ENCODE measurements around the gene HMCN2.

Gene HMCN2

DNA sequence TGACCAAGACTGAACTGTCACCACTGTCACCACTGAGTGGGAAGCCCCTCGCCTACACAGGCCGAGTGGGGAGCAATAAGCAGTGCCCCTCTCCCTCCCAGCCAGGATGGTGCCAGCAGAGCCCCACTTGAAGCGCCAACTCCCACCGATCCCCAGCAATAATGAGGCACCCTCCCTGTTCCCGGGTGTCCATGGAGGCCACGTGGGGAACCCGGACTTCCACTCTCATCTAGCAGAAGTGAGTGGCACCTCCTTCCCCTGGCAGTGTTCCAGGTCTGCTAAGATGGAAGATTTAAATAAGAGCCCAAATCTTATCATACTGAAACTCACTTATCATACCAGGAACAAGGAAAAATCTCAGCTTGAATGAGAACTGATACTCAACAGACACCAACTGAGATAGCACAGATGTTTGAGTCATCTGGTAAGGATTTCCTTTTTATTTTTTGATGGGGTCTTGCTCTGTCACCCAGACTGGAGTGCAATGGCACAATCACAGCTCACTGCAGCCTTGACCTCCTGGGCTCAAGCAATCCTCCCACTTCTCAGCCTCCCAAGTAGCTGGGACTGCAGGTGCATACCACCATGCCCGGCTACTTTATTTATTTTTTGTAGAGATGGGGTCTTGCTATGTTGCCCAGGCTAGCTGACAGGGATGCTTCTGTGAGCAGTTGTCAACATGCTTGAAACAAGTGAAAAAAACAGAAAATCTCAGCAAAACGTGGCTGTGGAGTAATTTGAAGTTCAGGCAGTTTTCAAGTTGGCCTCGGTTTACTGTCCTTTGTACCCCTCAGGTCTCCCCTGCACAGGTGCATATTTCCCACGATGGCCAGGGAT is 149.6 kb downstream of the HMCN2 start:
- no peak for DNase-seq (ENCODE audit: low read depth in 2 of 2)

GRCh38 chr9:130417602-130418001 is 152.0 kb downstream of the HMCN2 start:
- DNase-seq (ENCODE audit: low read depth in 2 of 2), result no peak

DNA sequence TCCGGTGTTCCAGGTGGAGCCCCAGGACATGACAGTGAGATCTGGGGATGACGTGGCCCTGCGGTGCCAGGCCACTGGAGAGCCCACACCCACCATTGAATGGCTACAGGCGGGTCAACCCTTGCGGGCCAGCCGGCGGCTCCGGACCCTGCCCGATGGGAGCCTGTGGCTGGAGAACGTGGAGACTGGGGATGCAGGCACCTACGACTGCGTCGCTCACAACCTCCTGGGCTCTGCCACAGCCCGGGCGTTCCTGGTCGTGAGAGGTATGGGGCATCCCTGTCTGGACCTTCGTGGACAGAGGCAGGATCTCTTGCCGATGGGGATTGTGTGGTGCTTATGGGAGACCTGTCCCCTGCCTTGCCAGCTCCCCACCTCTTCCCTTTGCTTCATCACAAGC is 153.2 kb downstream of the HMCN2 start:
- no peak for DNase-seq (ENCODE audit: low read depth in 2 of 2)

DNA sequence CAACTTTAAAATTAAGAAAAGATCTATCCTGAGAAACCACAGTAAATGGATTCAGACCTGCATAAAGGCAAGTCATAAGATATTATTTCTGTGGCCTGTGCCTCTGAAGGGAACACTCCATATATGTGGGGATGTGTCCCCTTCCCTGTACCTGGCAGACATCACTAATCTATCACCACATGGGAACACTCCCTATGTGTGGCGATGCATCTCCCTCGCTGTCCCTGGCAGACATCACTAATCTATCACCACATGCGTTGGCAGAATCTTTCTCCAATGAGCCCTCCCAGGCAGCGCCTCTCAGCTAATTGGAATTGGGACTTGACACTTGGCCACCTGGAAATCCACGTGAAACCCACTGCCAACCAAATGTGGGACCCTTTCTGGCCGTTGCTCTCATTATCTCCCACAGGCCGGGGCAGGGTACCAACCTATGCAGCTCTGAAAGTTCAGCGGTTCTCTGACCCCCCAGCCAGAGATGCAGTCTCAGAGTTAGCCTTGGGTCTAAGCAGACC is 154.0 kb downstream of the HMCN2 start:
- DNase-seq (ENCODE audit: low read depth in 2 of 2), result no peak

DNA sequence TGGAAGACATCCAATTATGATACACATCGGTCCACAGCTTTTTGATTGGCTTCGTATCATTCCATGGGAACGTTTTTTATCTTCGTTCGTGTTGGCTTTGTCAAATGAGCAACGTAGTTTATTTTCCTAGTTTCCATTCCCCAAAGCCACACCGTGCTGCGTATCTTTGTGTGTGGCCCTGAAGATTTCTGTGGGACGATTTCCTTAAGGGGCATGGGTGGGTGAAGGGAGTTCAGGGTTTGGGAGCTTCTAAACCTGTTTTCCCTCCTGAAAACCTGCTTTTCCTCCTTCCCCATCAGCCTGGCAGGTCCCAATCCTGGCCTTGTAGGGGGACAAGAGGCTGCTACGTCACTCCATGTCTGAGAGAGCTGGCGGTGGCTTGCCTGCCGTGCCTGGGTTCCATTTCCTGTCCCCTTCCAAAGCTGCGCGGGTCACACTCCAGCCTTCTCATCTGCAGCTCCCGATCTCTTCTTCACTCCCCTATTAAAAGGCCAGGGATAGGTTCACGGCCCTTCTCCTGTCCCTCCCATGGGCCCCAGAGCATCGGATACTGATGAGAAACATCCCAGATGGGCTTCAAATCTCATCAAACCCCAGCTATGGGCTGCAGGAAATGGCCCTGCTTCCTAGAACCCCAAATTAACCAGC is 155.7 kb downstream of the HMCN2 start:
- DNase-seq (ENCODE audit: low read depth in 2 of 2), result no peak

- no peak for DNase-seq (ENCODE audit: low read depth in 2 of 2)
Observed at GRCh38 chr9:130421802-130422276, 156.3 kb downstream of the HMCN2 start.

GRCh38 chr9:130422546-130422945 is 157.0 kb downstream of the HMCN2 start:
- no peak for DNase-seq (ENCODE audit: low read depth in 2 of 2)

DNA sequence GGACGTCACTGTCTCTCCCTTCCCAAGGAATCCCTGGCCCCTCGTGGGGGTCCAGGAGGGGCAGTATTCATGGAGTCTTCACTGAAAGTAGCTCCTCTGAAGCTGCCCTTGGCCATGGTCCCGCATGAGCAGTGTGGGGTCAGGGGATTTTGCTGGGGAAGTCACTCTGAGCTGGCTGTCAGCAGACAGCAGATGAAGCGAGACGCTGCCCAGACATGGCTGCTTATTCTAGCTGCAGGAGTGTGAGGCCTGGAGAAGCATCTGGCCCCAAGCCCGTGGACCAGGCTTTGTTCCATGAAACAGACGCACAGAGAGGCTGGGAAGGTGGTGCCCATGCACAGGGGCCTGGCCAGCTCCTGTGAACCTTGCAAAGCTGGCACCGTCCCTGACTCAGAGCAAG is 157.7 kb downstream of the HMCN2 start:
- no peak for DNase-seq (ENCODE audit: low read depth in 2 of 2)

DNA sequence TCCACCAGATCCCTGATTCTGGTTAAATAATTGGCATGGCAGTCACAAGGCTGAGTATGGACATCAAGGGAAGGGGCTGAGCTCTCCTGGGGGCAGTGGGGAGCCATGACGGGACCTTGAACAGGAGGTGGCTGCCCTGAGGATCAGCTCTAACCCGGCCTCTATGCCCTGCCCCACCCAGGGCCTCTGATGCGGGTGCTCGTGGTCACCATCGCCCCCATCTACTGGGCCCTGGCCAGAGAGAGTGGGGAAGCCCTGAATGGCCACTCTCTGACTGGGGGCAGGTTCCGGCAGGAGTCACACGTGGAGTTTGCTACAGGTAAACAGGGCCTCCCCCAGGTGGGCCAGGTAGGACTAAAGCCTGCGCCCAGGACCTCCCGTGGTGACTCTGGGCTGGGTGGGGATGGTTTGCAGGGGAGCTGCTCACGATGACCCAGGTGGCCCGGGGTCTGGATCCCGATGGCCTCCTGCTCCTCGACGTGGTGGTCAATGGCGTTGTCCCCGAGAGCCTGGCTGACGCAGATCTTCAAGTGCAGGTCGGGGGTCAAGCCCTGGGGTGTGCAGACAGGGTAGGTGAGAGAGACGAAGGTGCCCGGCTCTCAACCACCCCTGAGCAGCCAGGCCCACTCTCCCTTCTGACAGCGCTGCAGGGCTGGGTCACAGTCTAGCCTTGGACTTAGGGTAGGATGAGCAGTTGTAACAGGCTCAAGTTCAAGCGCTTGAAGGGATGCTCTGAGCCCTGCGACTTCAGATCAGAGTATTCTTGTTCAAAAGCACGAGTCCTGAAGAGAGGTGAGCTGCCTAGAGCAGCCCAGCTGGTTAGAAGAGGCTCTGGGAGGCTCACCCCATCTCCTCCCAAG is 159.3 kb downstream of the HMCN2 start:
- DNase-seq (ENCODE audit: low read depth in 2 of 2), result no peak

DNA sequence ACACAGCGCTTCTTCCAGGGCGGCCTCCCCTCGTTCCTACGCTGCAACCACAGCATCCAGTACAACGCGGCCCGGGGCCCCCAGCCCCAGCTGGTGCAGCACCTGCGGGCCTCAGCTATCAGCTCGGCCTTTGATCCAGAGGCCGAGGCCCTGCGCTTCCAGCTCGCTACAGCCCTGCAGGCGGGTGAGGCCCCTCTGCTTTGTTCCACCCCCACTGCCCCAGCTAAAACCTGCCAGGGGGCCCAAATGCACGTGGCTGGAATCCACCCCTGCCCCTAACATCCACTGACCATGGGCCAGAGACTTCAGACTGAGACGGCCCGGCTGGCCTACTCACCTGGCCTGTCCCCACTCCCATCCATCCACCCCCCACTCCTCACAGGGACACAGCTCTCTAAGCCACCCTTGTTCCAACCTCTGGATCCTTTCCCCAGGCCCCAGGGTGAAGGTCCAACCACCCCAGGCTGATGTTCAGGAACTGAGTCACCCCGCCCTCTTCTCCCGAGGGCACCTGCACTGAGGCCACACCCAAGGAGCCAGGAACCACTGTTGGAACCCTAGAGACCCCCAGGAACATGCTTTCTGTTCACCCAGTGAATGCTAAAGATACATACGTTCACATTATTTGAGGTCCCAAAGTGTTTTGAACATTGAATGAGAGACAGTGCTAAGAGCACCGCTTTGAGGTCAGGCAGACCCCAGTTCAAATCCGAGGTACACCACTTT is 160.3 kb downstream of the HMCN2 start:
- DNase-seq (ENCODE audit: low read depth in 2 of 2), result no peak

GRCh38 chr9:130426467-130426773 is 160.9 kb downstream of the HMCN2 start:
- no peak for DNase-seq (ENCODE audit: low read depth in 2 of 2)

- no peak for DNase-seq (ENCODE audit: low read depth in 2 of 2)
Observed at GRCh38 chr9:130426883-130427282, 161.3 kb downstream of the HMCN2 start.

DNA sequence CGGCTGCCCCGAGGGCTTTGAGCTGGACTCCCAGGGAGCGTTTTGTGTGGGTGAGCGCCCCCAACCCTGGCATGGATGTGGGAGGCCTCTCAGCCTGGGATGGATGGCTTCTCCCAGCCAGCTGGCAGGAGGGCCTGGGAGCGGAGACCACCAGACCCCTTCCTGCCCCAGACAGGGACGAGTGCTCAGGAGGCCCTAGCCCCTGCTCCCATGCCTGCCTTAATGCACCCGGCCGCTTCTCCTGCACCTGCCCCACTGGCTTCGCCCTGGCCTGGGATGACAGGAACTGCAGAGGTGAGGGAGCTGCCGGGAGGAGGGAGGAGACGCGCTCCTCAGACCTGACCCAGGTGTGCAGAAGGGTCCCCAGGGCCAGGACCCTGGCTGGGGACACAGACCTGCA is 161.8 kb downstream of the HMCN2 start:
- DNase-seq (ENCODE audit: low read depth in 2 of 2), result no peak

GRCh38 chr9:130428086-130428665 is 162.6 kb downstream of the HMCN2 start:
- no peak for DNase-seq (ENCODE audit: low read depth in 2 of 2)

DNA sequence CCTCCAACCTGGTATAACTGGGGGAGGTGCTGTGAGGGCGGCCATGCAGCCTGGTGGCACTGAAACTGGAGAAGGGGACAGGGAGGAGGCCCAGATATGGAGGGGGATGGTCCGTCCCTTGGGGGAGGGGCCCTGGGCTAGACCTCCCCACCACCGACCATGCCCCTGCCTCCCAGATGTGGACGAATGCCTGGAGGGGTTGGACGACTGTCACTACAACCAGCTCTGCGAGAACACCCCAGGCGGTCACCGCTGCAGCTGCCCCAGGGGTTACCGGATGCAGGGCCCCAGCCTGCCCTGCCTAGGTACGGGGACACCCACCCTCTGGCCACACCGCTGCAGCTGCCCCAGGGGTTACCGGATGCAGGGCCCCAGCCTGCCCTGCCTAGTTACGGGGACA is 163.8 kb downstream of the HMCN2 start:
- no peak for DNase-seq (ENCODE audit: low read depth in 2 of 2)

DNA sequence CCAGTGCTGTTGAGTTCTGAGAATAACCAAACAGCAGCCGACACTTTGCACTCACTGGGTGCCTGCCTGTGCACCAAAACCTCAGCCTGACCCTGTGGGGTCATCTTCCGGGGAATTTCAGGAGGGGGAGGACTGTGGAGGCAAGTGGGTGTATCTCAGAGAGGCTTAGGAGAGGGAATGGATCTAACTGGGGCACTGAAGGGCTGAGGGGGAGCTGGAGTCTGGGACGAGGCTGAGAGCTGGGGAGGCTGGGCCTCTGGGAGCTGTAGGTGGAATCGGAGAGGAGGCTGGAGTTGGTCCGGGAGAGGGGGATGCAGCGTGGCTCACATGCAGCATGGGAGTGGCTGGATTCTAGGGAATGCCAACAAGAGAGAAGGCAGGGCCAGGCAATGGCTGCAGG is 164.3 kb downstream of the HMCN2 start:
- DNase-seq (ENCODE audit: low read depth in 2 of 2), result no peak

GRCh38 chr9:130430232-130430631 is 164.7 kb downstream of the HMCN2 start:
- no peak for DNase-seq (ENCODE audit: low read depth in 2 of 2)

DNA sequence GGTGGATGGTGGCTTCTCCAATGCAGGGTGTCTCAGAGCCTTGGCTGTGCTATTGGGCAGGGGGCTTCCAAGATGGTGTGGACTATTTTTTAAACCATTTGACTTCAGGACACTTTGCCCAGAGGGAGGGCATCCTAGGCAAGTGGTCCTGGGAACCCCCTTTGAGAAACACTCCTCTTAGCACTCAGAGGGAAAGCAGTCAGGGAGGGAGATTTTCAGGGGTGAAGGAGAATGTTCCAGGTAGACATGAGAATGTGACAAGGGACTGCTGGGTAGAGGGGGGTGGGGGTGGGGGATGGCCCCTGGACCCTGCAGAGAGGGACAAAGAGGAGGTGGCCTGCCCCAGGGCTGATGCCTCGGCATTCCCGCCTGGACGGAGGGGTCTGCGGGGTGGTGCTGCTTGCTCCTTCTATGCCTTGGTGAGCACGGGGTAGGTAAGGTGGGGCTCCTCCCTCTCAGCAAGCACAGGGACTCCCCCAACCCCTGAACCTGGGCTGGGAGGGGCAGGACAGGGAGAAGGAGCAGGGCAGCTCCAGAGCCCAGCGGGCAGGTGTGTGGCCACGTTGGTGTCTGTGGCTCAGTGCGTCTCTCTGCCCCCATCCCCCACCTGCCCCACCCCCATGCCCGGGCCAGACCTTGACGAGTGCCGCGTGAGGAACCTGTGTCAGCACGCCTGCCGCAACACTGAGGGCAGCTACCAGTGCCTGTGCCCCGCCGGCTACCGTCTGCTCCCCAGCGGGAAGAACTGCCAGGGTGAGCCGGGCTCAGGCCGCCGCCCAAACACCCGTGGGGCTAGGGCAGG is 165.4 kb downstream of the HMCN2 start:
- no peak for DNase-seq (ENCODE audit: low read depth in 2 of 2)

DNA sequence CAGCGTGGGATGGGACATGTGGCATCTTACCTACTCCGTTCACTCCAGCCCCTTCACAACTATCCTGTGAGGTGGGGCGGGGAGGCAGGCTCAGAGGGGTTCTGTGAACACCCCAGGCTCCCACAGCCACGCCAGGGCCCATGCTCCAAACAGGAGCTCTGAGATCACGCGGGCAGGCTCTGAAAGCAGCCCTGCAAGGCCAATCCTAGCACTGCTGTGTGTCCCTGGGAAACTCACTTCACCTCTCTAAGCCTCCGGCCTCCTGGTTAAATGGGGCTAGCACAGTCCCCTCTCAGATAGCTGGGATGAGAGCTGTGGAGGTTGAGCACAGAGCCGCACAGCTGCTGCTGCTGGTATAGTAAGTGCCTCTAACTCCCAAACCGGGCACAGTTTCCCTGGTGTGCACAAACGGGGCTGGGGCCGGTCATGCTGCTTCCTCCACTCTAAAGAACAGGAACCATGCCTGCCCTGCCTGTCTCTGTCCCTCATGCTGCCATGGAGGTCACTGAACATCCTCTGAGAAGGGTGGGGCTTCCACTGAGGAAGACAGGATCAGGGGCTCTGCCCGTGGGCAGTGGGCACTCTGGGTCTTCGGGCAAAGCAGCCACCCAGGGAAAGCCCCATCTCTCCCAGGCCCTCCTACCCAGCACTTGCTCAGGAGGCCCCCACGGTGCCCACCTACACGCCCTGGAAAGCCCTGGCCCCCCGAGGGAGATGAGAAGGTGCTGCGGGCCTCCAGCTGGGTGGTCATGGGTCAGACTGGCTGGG is 166.2 kb downstream of the HMCN2 start:
- DNase-seq (ENCODE audit: low read depth in 2 of 2), result no peak

GRCh38 chr9:130432362-130432761 is 166.8 kb downstream of the HMCN2 start:
- no peak for DNase-seq (ENCODE audit: low read depth in 2 of 2)

All from stimulated activated CD8-positive, alpha-beta memory T cell treated with anti-CD3 and anti-CD28 coated beads, Interleukin-7, amount 100 ng/mL, for 1 hour (primary cell).